Measurements from ENCODE around the gene GFRAL.
A peak's percentile ranks its signal among the peaks of the same experiment; 100 is the strongest.

The GFRAL gene

DNA sequence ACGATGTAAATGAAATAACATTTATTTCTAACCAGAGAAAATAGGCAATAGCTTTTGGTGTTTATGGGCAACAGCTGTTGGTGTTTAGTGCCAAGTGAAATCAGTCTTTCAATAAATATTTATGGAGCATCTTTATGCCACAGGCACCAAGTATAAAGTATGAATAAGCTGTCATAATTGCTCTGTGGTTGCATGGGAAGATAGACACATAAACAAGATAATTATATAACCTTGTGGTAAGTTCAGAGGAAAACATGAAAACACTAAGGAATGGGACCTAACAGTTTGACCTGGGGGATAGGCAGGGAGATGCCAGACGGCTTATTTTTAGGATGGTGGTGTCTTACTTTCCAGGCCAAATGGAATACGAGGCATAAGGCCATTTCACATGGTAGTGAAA is 110.9 kb downstream of the GFRAL start:
- DNase-seq: no peak
- Histone ChIP-seq H3K27me3 (ENCODE audit: insufficient read depth, low read length) (no peaks in the 10 kb centered on the region), H2AK5ac (ENCODE audit: low read length) (no peak overlapping the region), H3K9ac (ENCODE audit: low read length) (no peak overlapping the region), H2AFZ (ENCODE audit: insufficient read depth, low read length, poor library complexity) (no peak overlapping the region), H3K27ac (ENCODE audit: low read depth, low read length) (no peak overlapping the region), H3K4me1 (ENCODE audit: control insufficient read depth in 1 of 2, insufficient read depth in 2 of 2, low read length in 2 of 2) (peaks cover 0 to under 1% of the 10 kb centered on the region in 2 experiments), H3K4me3 (ENCODE audit: low read depth, low read length) (no peak overlapping the region), H3K9me3 (ENCODE audit: insufficient read depth, low read depth, low read length) (no peaks in the 10 kb centered on the region), H2BK120ac (ENCODE audit: insufficient read depth, low read length, poor library complexity) (no peak overlapping the region), H4K8ac (ENCODE audit: low read depth, low read length) (no peak overlapping the region), H3K23ac (ENCODE audit: low read length) (no peak overlapping the region), H2BK5ac (ENCODE audit: low read depth, low read length, poor library complexity) (no peak overlapping the region), H3K18ac (ENCODE audit: low read length) (no peak overlapping the region), H3K14ac (ENCODE audit: low read length) (no peak overlapping the region), H4K12ac (ENCODE audit: low read depth, low read length) (no peak overlapping the region), H3K36me3 (ENCODE audit: control insufficient read depth in 1 of 2, insufficient read depth in 2 of 2, low read length in 2 of 2) (no peaks in the 10 kb centered on the region), H3K4ac (ENCODE audit: low read depth, low read length) (no peak overlapping the region), H3K4me2 (ENCODE audit: low read length) (no peak overlapping the region), H4K91ac (ENCODE audit: low read depth, low read length) (no peak overlapping the region), H3K79me2 (ENCODE audit: control insufficient read depth, insufficient read depth, low read length, poor library complexity) (no peaks in the 10 kb centered on the region), H3K79me1 (ENCODE audit: low read length) (no peaks in the 10 kb centered on the region), H2BK12ac (ENCODE audit: low read length) (no peak overlapping the region)
- no CpG with 5 or more reads among the region's 3 CpGs for WGBS (ENCODE audit: extremely low coverage, insufficient coverage, insufficient read length)

DNA sequence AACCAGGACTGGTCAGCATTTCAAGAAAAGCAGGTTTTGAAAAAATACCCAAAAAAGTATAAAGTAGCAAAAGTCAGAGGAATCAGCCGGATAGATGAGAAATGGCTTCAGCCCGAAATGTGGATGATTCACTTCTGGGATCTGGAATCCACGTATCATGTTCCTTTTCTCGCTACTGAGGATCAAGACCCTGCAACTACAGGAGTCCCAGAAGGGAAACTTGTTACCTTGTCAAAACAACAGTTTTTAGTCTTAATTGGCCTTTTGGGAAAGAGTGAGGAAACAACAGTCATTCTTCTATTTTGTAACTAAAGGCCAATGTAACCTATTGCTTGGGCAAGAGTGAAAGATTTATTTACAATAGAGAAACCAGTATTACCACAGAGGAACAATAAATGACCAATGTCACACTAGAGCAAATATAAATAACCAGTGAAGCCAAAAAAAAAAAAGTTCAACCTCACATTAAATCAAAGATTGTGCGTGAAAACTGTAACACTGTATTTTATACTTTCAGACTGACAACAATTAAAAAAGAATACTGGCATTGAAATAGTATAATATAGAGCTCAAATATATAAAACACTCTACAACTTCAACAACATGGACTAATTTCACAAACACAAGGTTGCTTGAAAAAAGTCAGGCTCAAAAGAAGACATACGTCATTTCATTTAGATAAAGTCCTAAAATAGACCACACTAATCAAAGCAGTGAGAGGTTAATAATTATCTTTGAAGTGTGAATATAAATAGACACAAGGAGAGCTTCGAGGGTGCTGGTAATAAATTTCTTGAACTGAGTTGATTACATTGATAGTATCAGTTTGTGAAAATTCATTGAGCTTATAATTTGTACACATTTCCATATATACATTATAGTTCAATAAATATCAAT is 116.2 kb downstream of the GFRAL start:
- Histone ChIP-seq H2BK120ac (ENCODE audit: insufficient read depth, low read length, poor library complexity) (no peak overlapping the region), H3K27me3 (ENCODE audit: insufficient read depth, low read length) (no peaks in the 10 kb centered on the region), H3K14ac (ENCODE audit: low read length) (no peak overlapping the region), H3K79me2 (ENCODE audit: control insufficient read depth, insufficient read depth, low read length, poor library complexity) (no peaks in the 10 kb centered on the region), H3K4me3 (ENCODE audit: low read depth, low read length) (no peak overlapping the region), H3K36me3 (ENCODE audit: control insufficient read depth in 1 of 2, insufficient read depth in 2 of 2, low read length in 2 of 2) (no peaks in the 10 kb centered on the region), H3K18ac (ENCODE audit: low read length) (no peak overlapping the region), H2BK12ac (ENCODE audit: low read length) (no peak overlapping the region), H3K9me3 (ENCODE audit: insufficient read depth, low read depth, low read length) (no peaks in the 10 kb centered on the region), H3K23ac (ENCODE audit: low read length) (no peak overlapping the region), H3K4me1 (ENCODE audit: control insufficient read depth in 1 of 2, insufficient read depth in 2 of 2, low read length in 2 of 2) (peaks cover 0 to 2% of the 10 kb centered on the region in 2 experiments), H2AK5ac (ENCODE audit: low read length) (no peak overlapping the region), H2BK5ac (ENCODE audit: low read depth, low read length, poor library complexity) (no peak overlapping the region), H3K9ac (ENCODE audit: low read length) (no peak overlapping the region), H4K8ac (ENCODE audit: low read depth, low read length) (no peak overlapping the region), H3K27ac (ENCODE audit: low read depth, low read length) (no peak overlapping the region), H4K12ac (ENCODE audit: low read depth, low read length) (no peak overlapping the region), H3K4me2 (ENCODE audit: low read length) (no peak overlapping the region), H3K79me1 (ENCODE audit: low read length) (no peaks in the 10 kb centered on the region), H2AFZ (ENCODE audit: insufficient read depth, low read length, poor library complexity) (no peak overlapping the region), H4K91ac (ENCODE audit: low read depth, low read length) (no peak overlapping the region), H3K4ac (ENCODE audit: low read depth, low read length) (no peak overlapping the region)
- DNase-seq: peak in 1 of 2 donors; percentile 36
- no CpG with 5 or more reads among the region's 7 CpGs for WGBS (ENCODE audit: extremely low coverage, insufficient coverage, insufficient read length)

DNA sequence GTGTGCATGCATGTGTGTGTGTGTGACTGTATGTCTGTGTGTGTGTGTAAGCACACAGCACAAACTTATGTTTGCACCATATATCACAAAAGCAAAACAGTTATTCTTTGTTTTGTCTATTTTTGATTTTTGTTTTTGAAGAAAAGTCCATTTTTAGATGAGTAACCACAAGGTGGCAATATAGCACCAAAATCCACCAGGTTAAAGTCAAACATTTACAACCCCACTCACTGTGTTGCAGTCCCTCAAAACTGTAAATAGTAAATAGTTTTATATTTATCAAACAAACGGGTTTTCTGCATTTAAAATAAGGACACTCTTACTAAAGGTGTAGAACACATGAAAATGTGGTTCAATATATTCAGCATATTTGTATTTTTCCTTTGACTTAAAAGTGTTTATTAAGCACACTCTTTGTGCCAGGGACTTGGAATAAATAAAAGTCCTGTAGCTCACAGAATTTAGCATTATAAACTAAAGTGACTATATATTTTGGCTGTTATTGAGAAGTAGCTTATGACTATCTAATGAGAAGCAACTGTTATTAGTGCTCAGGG is 118.5 kb downstream of the GFRAL start:
- no CpG with 5 or more reads among the region's 1 CpG for WGBS (ENCODE audit: extremely low coverage, insufficient coverage, insufficient read length)
- no peak overlapping the region for H2BK5ac ChIP-seq (ENCODE audit: low read depth, low read length, poor library complexity)
- no peak overlapping the region for H3K23ac ChIP-seq (ENCODE audit: low read length)
- H3K9me3 ChIP-seq (ENCODE audit: insufficient read depth, low read depth, low read length): no peaks in the 10 kb centered on the region
- DNase-seq: peak in 1 of 2 donors; percentile 63
- H2BK120ac ChIP-seq (ENCODE audit: insufficient read depth, low read length, poor library complexity): no peak overlapping the region
- no peak overlapping the region for H3K9ac ChIP-seq (ENCODE audit: low read length)
- H4K8ac ChIP-seq (ENCODE audit: low read depth, low read length): no peak overlapping the region
- H3K79me2 ChIP-seq (ENCODE audit: control insufficient read depth, insufficient read depth, low read length, poor library complexity): no peaks in the 10 kb centered on the region
- peaks cover 0 to 2% of the 10 kb centered on the region in 2 experiments for H3K4me1 ChIP-seq (ENCODE audit: control insufficient read depth in 1 of 2, insufficient read depth in 2 of 2, low read length in 2 of 2)
- H3K14ac ChIP-seq (ENCODE audit: low read length): no peak overlapping the region
- no peak overlapping the region for H3K18ac ChIP-seq (ENCODE audit: low read length)
- H2AK5ac ChIP-seq (ENCODE audit: low read length): no peak overlapping the region
- no peak overlapping the region for H2AFZ ChIP-seq (ENCODE audit: insufficient read depth, low read length, poor library complexity)
- H3K4me3 ChIP-seq (ENCODE audit: low read depth, low read length): no peak overlapping the region
- no peak overlapping the region for H4K12ac ChIP-seq (ENCODE audit: low read depth, low read length)
- H4K91ac ChIP-seq (ENCODE audit: low read depth, low read length): no peak overlapping the region
- H3K27me3 ChIP-seq (ENCODE audit: insufficient read depth, low read length): no peaks in the 10 kb centered on the region
- H3K4ac ChIP-seq (ENCODE audit: low read depth, low read length): no peak overlapping the region
- no peaks in the 10 kb centered on the region for H3K79me1 ChIP-seq (ENCODE audit: low read length)
- H3K27ac ChIP-seq (ENCODE audit: low read depth, low read length): no peak overlapping the region
- H3K36me3 ChIP-seq (ENCODE audit: control insufficient read depth in 1 of 2, insufficient read depth in 2 of 2, low read length in 2 of 2): no peaks in the 10 kb centered on the region
- H3K4me2 ChIP-seq (ENCODE audit: low read length): no peak overlapping the region
- no peak overlapping the region for H2BK12ac ChIP-seq (ENCODE audit: low read length)

DNA sequence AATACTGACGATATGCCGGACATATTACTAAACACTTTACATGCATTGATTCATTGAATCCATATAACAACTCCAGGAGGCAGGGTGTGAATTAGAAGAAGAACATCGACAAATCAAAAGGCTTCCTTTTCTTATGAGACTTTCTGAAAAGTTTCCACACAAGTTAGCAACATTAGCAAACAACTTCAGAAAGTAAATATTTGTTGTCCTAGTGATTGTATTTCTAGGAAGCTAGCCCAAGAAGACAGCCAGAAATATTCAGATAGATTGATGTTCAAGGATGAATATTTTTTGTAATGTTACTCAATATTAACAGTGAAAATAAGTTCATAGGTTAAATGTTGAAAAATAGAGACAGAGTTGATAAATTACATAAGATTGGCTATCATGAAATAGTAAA is 120.6 kb downstream of the GFRAL start:
- no CpG with 5 or more reads among the region's 3 CpGs for WGBS (ENCODE audit: extremely low coverage, insufficient coverage, insufficient read length)

More for the DNA sequence above, 120.6 kb downstream of the GFRAL start:
- Histone ChIP-seq H2BK12ac (ENCODE audit: low read length) (no peak overlapping the region), H3K79me1 (ENCODE audit: low read length) (no peaks in the 10 kb centered on the region), H3K4ac (ENCODE audit: low read depth, low read length) (no peak overlapping the region), H2BK5ac (ENCODE audit: low read depth, low read length, poor library complexity) (no peak overlapping the region), H3K9me3 (ENCODE audit: insufficient read depth, low read depth, low read length) (no peaks in the 10 kb centered on the region), H2AK5ac (ENCODE audit: low read length) (no peak overlapping the region), H3K18ac (ENCODE audit: low read length) (no peak overlapping the region), H4K12ac (ENCODE audit: low read depth, low read length) (no peak overlapping the region), H3K27me3 (ENCODE audit: insufficient read depth, low read length) (no peaks in the 10 kb centered on the region), H3K4me1 (ENCODE audit: control insufficient read depth in 1 of 2, insufficient read depth in 2 of 2, low read length in 2 of 2) (peaks cover 0 to 2% of the 10 kb centered on the region in 2 experiments), H3K4me2 (ENCODE audit: low read length) (no peak overlapping the region), H3K27ac (ENCODE audit: low read depth, low read length) (no peak overlapping the region), H3K23ac (ENCODE audit: low read length) (no peak overlapping the region), H4K8ac (ENCODE audit: low read depth, low read length) (no peak overlapping the region), H2BK120ac (ENCODE audit: insufficient read depth, low read length, poor library complexity) (no peak overlapping the region), H3K9ac (ENCODE audit: low read length) (no peak overlapping the region), H3K36me3 (ENCODE audit: control insufficient read depth in 1 of 2, insufficient read depth in 2 of 2, low read length in 2 of 2) (no peaks in the 10 kb centered on the region), H4K91ac (ENCODE audit: low read depth, low read length) (no peak overlapping the region), H3K4me3 (ENCODE audit: low read depth, low read length) (no peak overlapping the region), H3K79me2 (ENCODE audit: control insufficient read depth, insufficient read depth, low read length, poor library complexity) (no peaks in the 10 kb centered on the region), H3K14ac (ENCODE audit: low read length) (no peak overlapping the region), H2AFZ (ENCODE audit: insufficient read depth, low read length, poor library complexity) (no peak overlapping the region)
- DNase-seq: no peak

Measured in trophoblast cell (in vitro differentiated cells and primary cell).